IMR-90 (cell line): ENCODE measurements around the gene NCOA3. TPM values are rescaled to one million over a fixed set of nuclear protein-coding genes. Genes with fewer than 3 reads are reported as not detected.

Source experiments
- ATAC-seq: fragments of 200-7000 bp; cut with Tn5 transposase; 2 replicates; pipeline ENCODE4 v1.9.1; 2020; ENCODE audit warnings: low read depth, mild to moderate bottlenecking, moderate library complexity
- BruUV-seq: library from RNA; stranded (reverse); fragments of 400-500 nt; replicated peaks from 2 replicates; lab custom pipeline; 2021; lab: Mats Ljungman, UMichigan
- CTCF ChIA-PET: fragments of 300-600 bp; formaldehyde crosslinking; extraction: SDS; loops from one replicate; lab custom pipeline; 2021; ENCODE audit warnings: antibody characterized with exemption; lab: Yijun Ruan, JAX
- POLR2A ChIA-PET: fragments of 300-600 bp; sonication (Branson Sonifier 250); formaldehyde crosslinking; loops from one replicate; lab custom pipeline; 2022; ENCODE audit warnings: antibody characterized with exemption; ENCODE audit not compliant: unreplicated experiment; lab: Charles Lee
- DNase-seq: peaks from one replicate; pipeline ENCODE4 v3.0.0; 2013
- H2AFZ ChIP-seq: replicated peaks from 2 replicates; pipeline ENCODE3; 2013; ENCODE audit warnings: low read length, mild to moderate bottlenecking; ENCODE audit not compliant: poor library complexity
- H2AK5ac ChIP-seq: 2 replicates; pipeline ENCODE4 v1.6.1; 2013; ENCODE audit warnings: low read depth, low read length, inconsistent platforms
- H2AK9ac ChIP-seq: replicated peaks from 2 replicates; pipeline ENCODE3; 2013; ENCODE audit warnings: mild to moderate bottlenecking, low read depth, low read length, moderate library complexity; ENCODE audit not compliant: poor library complexity
- H2BK120ac ChIP-seq: 2 replicates; pipeline ENCODE4 v1.6.1; 2013; ENCODE audit warnings: low read depth, low read length, inconsistent platforms
- H2BK15ac ChIP-seq: 3 replicates; pipeline ENCODE4 v1.6.1; 2013; ENCODE audit warnings: low read depth, low read length, inconsistent platforms
- H2BK20ac ChIP-seq: 2 replicates; pipeline ENCODE4 v1.6.1; 2013; ENCODE audit warnings: low read depth, mild to moderate bottlenecking, inconsistent platforms, low read length, moderate library complexity
- H2BK5ac ChIP-seq: 2 replicates; pipeline ENCODE4 v1.6.1; 2013; ENCODE audit warnings: mild to moderate bottlenecking, low read depth, low read length, inconsistent platforms; ENCODE audit not compliant: poor library complexity, severe bottlenecking
- H3K14ac ChIP-seq: replicated peaks from 2 replicates; pipeline ENCODE4 v1.6.1; 2013; ENCODE audit warnings: low read depth, low read length, inconsistent platforms
- H3K18ac ChIP-seq: 2 replicates; pipeline ENCODE4 v1.6.1; 2013; ENCODE audit warnings: low read depth, low read length, control low read depth
- H3K23ac ChIP-seq: 2 replicates; pipeline ENCODE4 v1.6.1; 2013; ENCODE audit warnings: low read depth, low read length, inconsistent platforms
- H3K27ac ChIP-seq: 2 replicates; pipeline ENCODE4 v1.5.1; 2013; ENCODE audit warnings: mild to moderate bottlenecking, control low read depth, low read length; ENCODE audit not compliant: insufficient read depth
- H3K27me3 ChIP-seq: 2 replicates; pipeline ENCODE4 v1.6.1; 2013; ENCODE audit warnings: low read length; ENCODE audit not compliant: control insufficient read depth, insufficient read depth
- H3K36me3 ChIP-seq: 2 replicates; pipeline ENCODE4 v1.6.1; 2013; ENCODE audit warnings: low read length, mixed read lengths; ENCODE audit not compliant: control insufficient read depth, insufficient read depth
- H3K4ac ChIP-seq: 2 replicates; pipeline ENCODE4 v1.6.1; 2013; ENCODE audit warnings: low read depth, low read length, inconsistent platforms
- H3K4me1 ChIP-seq: 2 replicates; pipeline ENCODE4 v1.6.1; 2013; ENCODE audit warnings: low read length, mixed read lengths; ENCODE audit not compliant: control insufficient read depth, insufficient read depth
- H3K4me2 ChIP-seq: 2 replicates; pipeline ENCODE4 v1.6.1; 2013; ENCODE audit warnings: low read depth, mild to moderate bottlenecking, control low read depth, low read length, moderate library complexity
- H3K4me3 ChIP-seq: 2 replicates; pipeline ENCODE4 v1.5.1; 2013; ENCODE audit warnings: low read depth, mild to moderate bottlenecking, control low read depth, low read length, moderate library complexity; ENCODE audit not compliant: insufficient read depth
- H3K56ac ChIP-seq: 2 replicates; pipeline ENCODE4 v1.6.1; 2013; ENCODE audit warnings: low read length, inconsistent platforms; ENCODE audit not compliant: insufficient read depth; ENCODE audit errors: extremely low read depth
- H3K79me1 ChIP-seq, 2 experiments: 2 replicates each; pipeline ENCODE4 v1.6.1; 2013; ENCODE audit warnings: low read length in 2 of 2, inconsistent platforms in 1 of 2, low read depth in 1 of 2
- H3K9ac ChIP-seq: 2 replicates; pipeline ENCODE4 v1.6.1; 2013; ENCODE audit warnings: low read depth, low read length, control low read depth
- H3K9me1 ChIP-seq: 2 replicates; pipeline ENCODE4 v1.6.1; 2013; ENCODE audit warnings: low read length, inconsistent platforms; ENCODE audit not compliant: insufficient read depth
- H3K9me3 ChIP-seq: 2 replicates; pipeline ENCODE4 v1.6.1; 2013; ENCODE audit warnings: low read length; ENCODE audit not compliant: control insufficient read depth, insufficient read depth
- H4K20me1 ChIP-seq: 2 replicates; pipeline ENCODE4 v1.6.1; 2013; ENCODE audit warnings: low read length, inconsistent platforms; ENCODE audit not compliant: insufficient read depth
- H4K5ac ChIP-seq: 2 replicates; pipeline ENCODE4 v1.6.1; 2013; ENCODE audit warnings: mild to moderate bottlenecking, low read depth, low read length, control low read depth
- H4K8ac ChIP-seq, 2 experiments: 2 replicates each; pipeline ENCODE4 v1.6.1; 2013; ENCODE audit warnings: low read depth in 2 of 2, low read length in 2 of 2, control low read depth in 1 of 2, inconsistent platforms in 1 of 2
- H4K91ac ChIP-seq: 2 replicates; pipeline ENCODE4 v1.6.1; 2013; ENCODE audit warnings: low read depth, low read length, inconsistent platforms; ENCODE audit not compliant: insufficient read depth
- BHLHE40 ChIP-seq: fragments of 150-350 bp; IDR thresholded peaks from 2 replicates; pipeline ENCODE4 v1.6.1; 2016; ENCODE audit warnings: mild to moderate bottlenecking, low read depth, low read length
- CEBPB ChIP-seq: IDR thresholded peaks from 2 replicates; pipeline ENCODE4 v1.6.1; 2012; ENCODE audit warnings: low read depth, low read length, improper control_type of control experiment
- CHD1 ChIP-seq: IDR thresholded peaks from 2 replicates; pipeline ENCODE4 v1.6.1; 2012; ENCODE audit warnings: low read depth, low read length, improper control_type of control experiment
- FOS ChIP-seq: fragments of 150-350 bp; IDR thresholded peaks from 2 replicates; pipeline ENCODE4 v1.6.1; 2016; ENCODE audit warnings: low read depth, low read length
- MAFK ChIP-seq: IDR thresholded peaks from 2 replicates; pipeline ENCODE4 v1.6.1; 2012; ENCODE audit warnings: low read depth, low read length, improper control_type of control experiment
- MAZ ChIP-seq: IDR thresholded peaks from 2 replicates; pipeline ENCODE4 v1.6.1; 2012; ENCODE audit warnings: low read depth, mild to moderate bottlenecking, low read length, improper control_type of control experiment, moderate library complexity, borderline replicate concordance
- MXI1 ChIP-seq: IDR thresholded peaks from 2 replicates; pipeline ENCODE4 v1.6.1; 2012; ENCODE audit warnings: low read depth, mild to moderate bottlenecking, low read length, moderate library complexity, borderline replicate concordance
- NFE2L2 ChIP-seq: fragments of 150-350 bp; IDR thresholded peaks from 2 replicates; pipeline ENCODE4 v1.6.1; 2016; ENCODE audit warnings: low read depth, mild to moderate bottlenecking, low read length
- POLR2A ChIP-seq: IDR thresholded peaks from 2 replicates; pipeline ENCODE4 v1.6.1; 2012; ENCODE audit warnings: mild to moderate bottlenecking, low read depth, low read length
- RAD21 ChIP-seq: IDR thresholded peaks from 2 replicates; pipeline ENCODE4 v1.6.1; 2012; ENCODE audit warnings: low read length, improper control_type of control experiment
- RCOR1 ChIP-seq: IDR thresholded peaks from 2 replicates; pipeline ENCODE4 v1.6.1; 2012; ENCODE audit warnings: mild to moderate bottlenecking, low read length, improper control_type of control experiment; ENCODE audit not compliant: insufficient replicate concordance
- RFX5 ChIP-seq: IDR thresholded peaks from 2 replicates; pipeline ENCODE4 v1.8.0; 2012; ENCODE audit warnings: low read depth, mild to moderate bottlenecking, low read length, moderate library complexity
- SMC3 ChIP-seq: fragments of 150-350 bp; IDR thresholded peaks from 2 replicates; pipeline ENCODE4 v1.6.1; 2016; ENCODE audit warnings: low read depth, mild to moderate bottlenecking, antibody characterized with exemption, low read length, moderate library complexity
- WGBS, 2 experiments: methylation state at CpG; one replicate each; pipeline versions ENCODE4 v1.1.5 to v1.1.7; 2013; ENCODE audit warnings: missing lambda C conversion rate in 2 of 2; ENCODE audit not compliant: insufficient read length in 1 of 2; ENCODE audit errors: extremely low coverage in 2 of 2; 5-methylcytosine and 5-hydroxymethylcytosine counted together
- dilution Hi-C: fragments of 300-500 bp; cut with HindIII; formaldehyde crosslinking; loops from one replicate; pipeline ENCODE4 v1.14.3; 2018; ENCODE audit warnings: low sequenced_read_pairs; ENCODE audit not compliant: unreplicated experiment
- in situ Hi-C: fragments of 300-500 bp; cut with MboI; formaldehyde crosslinking; loops from 3 replicates; pipeline ENCODE4 v1.14.3; 2019; ENCODE audit warnings: low sequenced_read_pairs, inconsistent platforms, mixed read lengths
- intact Hi-C: fragments of 100-400 bp; cut with micrococcal nuclease; formaldehyde crosslinking; loops from 2 replicates; pipeline ENCODE4 v1.10.0; 2022
- polyA plus RNA-seq, 3 experiments: library from polyadenylated mRNA; depleted of rRNA; stranded (reverse); fragments of >200 nt; gene quantifications; 2 replicates each; pipeline ENCODE4 v1.2.3, GENCODE V29; 2012; ENCODE audit warnings: low replicate concordance in 1 of 3
- total RNA-seq: library from RNA; depleted of rRNA; stranded (reverse); fragments of >200 nt; gene quantifications from 2 replicates; pipeline ENCODE4 v1.2.3, GENCODE V29; 2012
- TF ChIP-seq, protein P1 (sequence below): fragments of 150-350 bp; IDR thresholded peaks from 2 replicates; pipeline ENCODE4 v1.6.1; 2016; ENCODE audit warnings: low read depth, mild to moderate bottlenecking, low read length, moderate library complexity, borderline replicate concordance
- TF ChIP-seq, protein P2 (sequence below): conservative IDR thresholded peaks from 2 replicates; pipeline ENCODE4 v1.5.1; 2012; ENCODE audit warnings: mild to moderate bottlenecking, low read depth, low read length, improper control_type of control experiment
- TF ChIP-seq, protein P3 (sequence below): fragments of 150-350 bp; IDR thresholded peaks from 2 replicates; pipeline ENCODE4 v1.6.1; 2017; ENCODE audit warnings: mild to moderate bottlenecking, antibody characterized with exemption, low read length, low read depth

NCOA3 gene
- total and polyA plus RNA-seq, 2 of the 4 experiments (the other 2 are of a cell fraction): 8.8 to 29.0 TPM

DNA sequence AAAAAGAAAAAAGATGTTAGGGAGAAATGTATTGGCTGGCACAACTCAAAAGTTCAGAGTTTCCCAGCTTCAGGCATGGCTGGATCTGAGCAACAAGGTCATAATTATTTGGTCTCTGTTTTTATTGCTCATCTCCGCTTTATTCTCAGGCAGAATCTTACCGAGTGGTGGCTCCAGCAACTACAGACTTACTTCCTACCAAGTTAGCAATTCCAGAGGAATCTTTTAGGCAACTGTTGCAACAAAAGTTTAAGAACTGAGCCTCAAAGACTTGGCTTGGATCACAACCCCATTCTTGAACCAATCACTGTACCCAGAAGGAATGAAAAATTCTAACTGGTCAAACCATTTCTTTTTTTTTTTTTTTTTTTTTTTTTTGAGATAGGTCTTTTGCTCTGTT is 35.5 kb upstream of the NCOA3 start:
- WGBS, 2 experiments: no CpG with 5 or more reads among the region's 2 CpGs
- Histone ChIP-seq H2AFZ (no peak overlapping the region), H3K9me1 (no peaks in the 10 kb centered on the region), H4K20me1 (no peaks in the 10 kb centered on the region), H2AK9ac (no peak overlapping the region), H3K79me1 (no peaks in the 10 kb centered on the region), H4K91ac (no peak overlapping the region), H3K36me3 (no peaks in the 10 kb centered on the region), H3K4me3 (no peak overlapping the region), H3K4me2 (no peak overlapping the region), H3K23ac (no peak overlapping the region), H3K4me1 (peaks cover 3% of the 10 kb centered on the region; the same call in 1 of the 2 replicates), H4K5ac (no peak overlapping the region), H3K4ac (no peak overlapping the region), H3K9ac (no peak overlapping the region), H2BK5ac (no peak overlapping the region), H4K8ac (no peak overlapping the region), H3K27me3 (no peaks in the 10 kb centered on the region), H3K14ac (no peak overlapping the region), H3K56ac (no peak overlapping the region), H2AK5ac (no peak overlapping the region), H2BK20ac (no peak overlapping the region), H3K9me3 (no peaks in the 10 kb centered on the region), H3K18ac (no peak overlapping the region), H2BK120ac (no peak overlapping the region), H3K27ac (no peak overlapping the region), H2BK15ac (no peak overlapping the region)
- intact Hi-C loops: no loop called here
- DNase-seq (no peak), ATAC-seq (no peak)
- POLR2A ChIA-PET: no interaction called here
- CTCF ChIA-PET: interaction anchor here (0.6 kb wide), 1 partner anchor 73 kb away, joined by 3 read pairs; no protein-coding TSS in a partner anchor
- TF ChIP-seq NFE2L2 (no peak), MAFK (no peak), CHD1 (no peak), RCOR1 (no peak), RFX5 (no peak), BHLHE40 (no peak), RAD21 (no peak), FOS (no peak), SMC3 (no peak), MXI1 (no peak), MAZ (no peak), CEBPB (no peak), POLR2A (no peak)
- TF ChIP-seq, protein P1, sequence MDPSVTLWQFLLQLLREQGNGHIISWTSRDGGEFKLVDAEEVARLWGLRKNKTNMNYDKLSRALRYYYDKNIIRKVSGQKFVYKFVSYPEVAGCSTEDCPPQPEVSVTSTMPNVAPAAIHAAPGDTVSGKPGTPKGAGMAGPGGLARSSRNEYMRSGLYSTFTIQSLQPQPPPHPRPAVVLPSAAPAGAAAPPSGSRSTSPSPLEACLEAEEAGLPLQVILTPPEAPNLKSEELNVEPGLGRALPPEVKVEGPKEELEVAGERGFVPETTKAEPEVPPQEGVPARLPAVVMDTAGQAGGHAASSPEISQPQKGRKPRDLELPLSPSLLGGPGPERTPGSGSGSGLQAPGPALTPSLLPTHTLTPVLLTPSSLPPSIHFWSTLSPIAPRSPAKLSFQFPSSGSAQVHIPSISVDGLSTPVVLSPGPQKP: no peak
- TF ChIP-seq, protein P2, sequence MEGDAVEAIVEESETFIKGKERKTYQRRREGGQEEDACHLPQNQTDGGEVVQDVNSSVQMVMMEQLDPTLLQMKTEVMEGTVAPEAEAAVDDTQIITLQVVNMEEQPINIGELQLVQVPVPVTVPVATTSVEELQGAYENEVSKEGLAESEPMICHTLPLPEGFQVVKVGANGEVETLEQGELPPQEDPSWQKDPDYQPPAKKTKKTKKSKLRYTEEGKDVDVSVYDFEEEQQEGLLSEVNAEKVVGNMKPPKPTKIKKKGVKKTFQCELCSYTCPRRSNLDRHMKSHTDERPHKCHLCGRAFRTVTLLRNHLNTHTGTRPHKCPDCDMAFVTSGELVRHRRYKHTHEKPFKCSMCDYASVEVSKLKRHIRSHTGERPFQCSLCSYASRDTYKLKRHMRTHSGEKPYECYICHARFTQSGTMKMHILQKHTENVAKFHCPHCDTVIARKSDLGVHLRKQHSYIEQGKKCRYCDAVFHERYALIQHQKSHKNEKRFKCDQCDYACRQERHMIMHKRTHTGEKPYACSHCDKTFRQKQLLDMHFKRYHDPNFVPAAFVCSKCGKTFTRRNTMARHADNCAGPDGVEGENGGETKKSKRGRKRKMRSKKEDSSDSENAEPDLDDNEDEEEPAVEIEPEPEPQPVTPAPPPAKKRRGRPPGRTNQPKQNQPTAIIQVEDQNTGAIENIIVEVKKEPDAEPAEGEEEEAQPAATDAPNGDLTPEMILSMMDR: no peak
- TF ChIP-seq, protein P3, sequence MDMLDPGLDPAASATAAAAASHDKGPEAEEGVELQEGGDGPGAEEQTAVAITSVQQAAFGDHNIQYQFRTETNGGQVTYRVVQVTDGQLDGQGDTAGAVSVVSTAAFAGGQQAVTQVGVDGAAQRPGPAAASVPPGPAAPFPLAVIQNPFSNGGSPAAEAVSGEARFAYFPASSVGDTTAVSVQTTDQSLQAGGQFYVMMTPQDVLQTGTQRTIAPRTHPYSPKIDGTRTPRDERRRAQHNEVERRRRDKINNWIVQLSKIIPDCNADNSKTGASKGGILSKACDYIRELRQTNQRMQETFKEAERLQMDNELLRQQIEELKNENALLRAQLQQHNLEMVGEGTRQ: no peak
- in situ Hi-C loops: no loop called here
- no TSS peak for BruUV-seq
- dilution Hi-C loops: no loop called here
